NCI-H345 (cell line): ENCODE measurements around the gene GNAO1.
"Not testable (repeated sequence)": the region's sequence is repeated elsewhere in the genome, so short reads cannot be mapped to it uniquely, and the experiment has no call there.

Experiments
- DNase-seq: peaks from one replicate; lab custom pipeline; 2025; lab: John Stamatoyannopoulos, UW

The GNAO1 gene

GRCh38 chr16:56365552-56365951, 174.3 kb downstream of the GNAO1 start:
- no peak for DNase-seq

GRCh38 chr16:56366945-56367344, 175.7 kb downstream of the GNAO1 start:
- DNase-seq, result no peak

GRCh38 chr16:56367764-56368163, 176.5 kb downstream of the GNAO1 start:
- DNase-seq, result no peak

- DNase-seq, result no peak
Observed at GRCh38 chr16:56368545-56368944, 177.3 kb downstream of the GNAO1 start.

GRCh38 chr16:56369202-56369601, 177.9 kb downstream of the GNAO1 start:
- no peak for DNase-seq

GRCh38 chr16:56370185-56370874, 179.0 kb downstream of the GNAO1 start:
- DNase-seq, result no peak

GRCh38 chr16:56370875-56371659, 179.8 kb downstream of the GNAO1 start:
- DNase-seq, result no peak

- no peak for DNase-seq
Observed at GRCh38 chr16:56371660-56371937, 180.3 kb downstream of the GNAO1 start.

GRCh38 chr16:56372013-56372634, 180.8 kb downstream of the GNAO1 start:
- no peak for DNase-seq

GRCh38 chr16:56373003-56373402, 181.7 kb downstream of the GNAO1 start:
- DNase-seq, result no peak

GRCh38 chr16:56375792-56376191, 184.5 kb downstream of the GNAO1 start:
- not testable (repeated sequence) for DNase-seq

GRCh38 chr16:56379044-56379443, 187.8 kb downstream of the GNAO1 start:
- DNase-seq, result not testable (repeated sequence)

GRCh38 chr16:56380778-56381485, 189.6 kb downstream of the GNAO1 start:
- DNase-seq, result not testable (repeated sequence)

- DNase-seq, result no peak
Observed at GRCh38 chr16:56382459-56382858, 191.2 kb downstream of the GNAO1 start.

- no peak for DNase-seq
Observed at GRCh38 chr16:56382901-56383355, 191.6 kb downstream of the GNAO1 start.

- no peak for DNase-seq
Observed at GRCh38 chr16:56384074-56384721, 192.9 kb downstream of the GNAO1 start.

- DNase-seq, result no peak
Observed at GRCh38 chr16:56387396-56387795, 196.1 kb downstream of the GNAO1 start.

- DNase-seq, result no peak
Observed at GRCh38 chr16:56388209-56388608, 196.9 kb downstream of the GNAO1 start.

GRCh38 chr16:56389554-56389953, 198.3 kb downstream of the GNAO1 start:
- DNase-seq, result no peak

- DNase-seq, result not testable (repeated sequence)
Observed at GRCh38 chr16:56396724-56397123, 205.4 kb downstream of the GNAO1 start.

GRCh38 chr16:56399047-56399446, 207.8 kb downstream of the GNAO1 start:
- DNase-seq, result no peak

GRCh38 chr16:56399486-56399885, 208.2 kb downstream of the GNAO1 start:
- DNase-seq, result no peak
